CD4-positive, alpha-beta memory T cell (primary cell): Measurements from ENCODE around the gene AGAP2. TPM values are rescaled to one million over a fixed set of nuclear protein-coding genes. Genes with fewer than 3 reads are reported as not detected.

Source experiments
- CTCF ChIA-PET: fragments of 350-600 bp; sonication (Branson Sonifier 250); formaldehyde crosslinking; loops from one replicate; lab custom pipeline; 2021; ENCODE audit warnings: inconsistent platforms; ENCODE audit not compliant: partially characterized antibody; lab: Charles Lee
- POLR2A ChIA-PET: fragments of 350-600 bp; sonication (Branson Sonifier 250); formaldehyde crosslinking; loops from one replicate; lab custom pipeline; 2021; ENCODE audit not compliant: partially characterized antibody; lab: Charles Lee
- DNase-seq, 5 donors: peaks; one replicate each; pipeline versions ENCODE4 v3.0.0 to v3.0.0-alpha.2; 2020 to 2022; ENCODE audit warnings: mixed read lengths in 1 of 5
- H3K27ac ChIP-seq: one replicate; pipeline ENCODE4 v1.7.0; 2013; ENCODE audit warnings: low read depth, low read length
- H3K27me3 ChIP-seq: 2 replicates; pipeline ENCODE4 v1.7.0; 2013; ENCODE audit warnings: mild to moderate bottlenecking, low read length, moderate library complexity; ENCODE audit not compliant: insufficient read depth
- H3K36me3 ChIP-seq: 2 replicates; pipeline ENCODE4 v1.7.0; 2013; ENCODE audit warnings: mild to moderate bottlenecking, low read length, moderate library complexity; ENCODE audit not compliant: insufficient read depth
- H3K4me1 ChIP-seq: 2 replicates; pipeline ENCODE4 v1.7.0; 2013; ENCODE audit warnings: mild to moderate bottlenecking, low read length, moderate library complexity; ENCODE audit not compliant: insufficient read depth
- H3K4me3 ChIP-seq, 2 donors: one replicate each; pipeline ENCODE4 v1.7.0; 2013; ENCODE audit warnings: low read length in 2 of 2, mild to moderate bottlenecking in 1 of 2
- H3K9me3 ChIP-seq, 2 donors: one replicate each; pipeline ENCODE4 v1.7.0; 2013; ENCODE audit warnings: low read length in 2 of 2, control low read depth in 1 of 2; ENCODE audit not compliant: control insufficient read depth in 1 of 2
- H3K27ac Mint-ChIP-seq, 7 donors: one replicate each; pipeline ENCODE4 v1.8.0; 2020 to 2021; ENCODE audit warnings: mixed read lengths in 7 of 7, mild to moderate bottlenecking in 6 of 7, inconsistent platforms in 3 of 7, moderate library complexity in 3 of 7
- H3K27me3 Mint-ChIP-seq, 2 donors: one replicate each; pipeline ENCODE4 v1.8.0; 2020 to 2021; ENCODE audit warnings: mixed read lengths in 2 of 2
- H3K36me3 Mint-ChIP-seq, 2 donors: one replicate each; pipeline ENCODE4 v1.8.0; 2020 to 2021; ENCODE audit warnings: mixed read lengths in 2 of 2, inconsistent platforms in 1 of 2, mild to moderate bottlenecking in 1 of 2
- H3K4me1 Mint-ChIP-seq, 4 donors: one replicate each; pipeline ENCODE4 v1.8.0; 2020 to 2021; ENCODE audit warnings: mixed read lengths in 4 of 4, mild to moderate bottlenecking in 1 of 4
- H3K4me3 Mint-ChIP-seq, 8 donors: one replicate each; pipeline ENCODE4 v1.8.0; 2020 to 2021; ENCODE audit warnings: mixed read lengths in 8 of 8, mild to moderate bottlenecking in 7 of 8, moderate library complexity in 6 of 8, inconsistent platforms in 3 of 8
- H3K9me3 Mint-ChIP-seq, 8 donors: one replicate each; pipeline ENCODE4 v1.8.0; 2020 to 2021; ENCODE audit warnings: mixed read lengths in 8 of 8, mild to moderate bottlenecking in 5 of 8, inconsistent platforms in 3 of 8, moderate library complexity in 1 of 8
- intact Hi-C: fragments of 100-400 bp; cut with micrococcal nuclease; formaldehyde crosslinking; loops from one replicate; pipeline ENCODE4 v1.15.1; 2023
- polyA plus RNA-seq, 2 donors: library from polyadenylated mRNA; unstranded; fragments of 300-500 nt; fragmentation: Illumina TruSeq; gene quantifications; one replicate each; pipeline ENCODE4 v1.2.3, GENCODE V29; 2021
- total RNA-seq, 2 experiments: library from RNA; stranded (reverse); gene quantifications; one replicate each; pipeline ENCODE4 v1.2.3, GENCODE V29; 2021

The AGAP2 gene
- total and polyA plus RNA-seq, 4 experiments from 2014 or later, result 3.2 to 66.7 (median 35.9) TPM

GRCh38 chr12:57752668-57753000 lies 14.1 kb upstream of the AGAP2 start:
- Histone ChIP-seq H3K36me3 (peaks cover 16% of the 10 kb centered on the region), H3K27me3 (no peaks in the 10 kb centered on the region), H3K9me3 (no peaks in the 10 kb centered on the region), H3K4me1 (peaks cover 52% of the 10 kb centered on the region), H3K27ac (peak overlapping the region; percentile 82), H3K4me3 (peak overlapping the region in 1 of 2 donors; percentile 6)
- ChIA-PET CTCF (interaction anchor here (1.0 to 1.2 kb wide), 3 partner anchors 12 to 59 kb away, joined by 3 to 5 read pairs (median 4); partner anchors contain the start of gene OS9), POLR2A (interaction anchor here (0.7 to 1.3 kb wide), 8 partner anchors 9 to 1823 kb away, joined by 3 to 21 read pairs (median 4); partner anchors contain the start of genes CYP27B1, DDIT3, EEF1AKMT3 and METTL1)
- no peaks in the 10 kb centered on the region for H3K9me3 Mint-ChIP-seq
- H3K4me3 Mint-ChIP-seq, result peak overlapping the region; percentile 82 to 98 (median 90)
- peaks cover 19 to 37% of the 10 kb centered on the region in 2 donors for H3K36me3 Mint-ChIP-seq
- H3K27me3 Mint-ChIP-seq, result no peaks in the 10 kb centered on the region
- H3K4me1 Mint-ChIP-seq, result peaks cover 46 to 57% (median 53%) of the 10 kb centered on the region in 4 donors
- H3K27ac Mint-ChIP-seq, result peak overlapping the region; percentile 87 to 100 (median 99)
- no peak for DNase-seq
- intact Hi-C loops, result loop anchor here (1.0 to 5.0 kb wide), 5 partner anchors 8 to 665 kb away; partner anchors contain the start of genes CTDSP2, EEF1AKMT3, METTL1 and NAB2

GRCh38 chr12:57751788-57752667 lies 13.5 kb upstream of the AGAP2 start, which contains the start of gene CDK4:
TSS of gene CDK4 (minus strand) at chr12:57752310. CDS start at chr12:57751717, 593 bp downstream.
- H3K27ac Mint-ChIP-seq, result peak within 1 kb of the TSS; percentile 87 to 100 (median 99)
- H3K36me3 ChIP-seq, result peaks cover 19% of the 10 kb centered on the region
- H3K4me3 ChIP-seq, result peak within 1 kb of the TSS; percentile 30 to 80
- DNase-seq, result peak; percentile 97 to 100 (median 99)
- peaks cover 46 to 58% (median 51%) of the 10 kb centered on the region in 4 donors for H3K4me1 Mint-ChIP-seq
- H3K27me3 Mint-ChIP-seq, result no peaks in the 10 kb centered on the region
- POLR2A ChIA-PET, result interaction anchor here (0.6 to 1.3 kb wide), 11 partner anchors 8 to 1822 kb away, joined by 3 to 21 read pairs (median 3); partner anchors contain the start of genes CYP27B1, DDIT3, EEF1AKMT3 and METTL1
- H3K9me3 Mint-ChIP-seq, result no peaks in the 10 kb centered on the region
- intact Hi-C loops, result loop anchor here (1.0 to 5.0 kb wide), 5 partner anchors 8 to 665 kb away; partner anchors contain the start of genes CTDSP2, EEF1AKMT3, METTL1 and NAB2
- no peaks in the 10 kb centered on the region for H3K9me3 ChIP-seq
- CTCF ChIA-PET, result interaction anchor here (1.0 to 1.2 kb wide), 3 partner anchors 11 to 58 kb away, joined by 3 to 5 read pairs (median 4); partner anchors contain the start of gene OS9
- peaks cover 50% of the 10 kb centered on the region for H3K4me1 ChIP-seq
- H3K36me3 Mint-ChIP-seq, result peaks cover 22 to 41% of the 10 kb centered on the region in 2 donors
- H3K27me3 ChIP-seq, result no peaks in the 10 kb centered on the region
- peak within 1 kb of the TSS; percentile 82 to 98 (median 90) for H3K4me3 Mint-ChIP-seq
- H3K27ac ChIP-seq, result peak within 1 kb of the TSS; percentile 82

GRCh38 chr12:57751432-57751787 lies 12.9 kb upstream of the AGAP2 start:
- peaks cover 40 to 53% (median 47%) of the 10 kb centered on the region in 4 donors for H3K4me1 Mint-ChIP-seq
- Histone ChIP-seq H3K27me3 (no peaks in the 10 kb centered on the region), H3K27ac (peak overlapping the region; percentile 82), H3K9me3 (no peaks in the 10 kb centered on the region), H3K4me1 (peaks cover 44% of the 10 kb centered on the region), H3K4me3 (peak overlapping the region; percentile 30 to 80), H3K36me3 (peaks cover 25% of the 10 kb centered on the region)
- H3K27ac Mint-ChIP-seq, result peak overlapping the region; percentile 87 to 100 (median 99)
- CTCF ChIA-PET, result interaction anchor here (0.7 to 1.2 kb wide), 3 partner anchors 10 to 57 kb away, joined by 3 to 5 read pairs (median 4); partner anchors contain the start of gene OS9
- POLR2A ChIA-PET, result interaction anchor here (1.0 to 2.1 kb wide), 7 partner anchors 8 to 160 kb away, joined by 3 to 21 read pairs (median 5); partner anchors contain the start of genes CYP27B1, EEF1AKMT3, METTL1 and PIP4K2C
- peak overlapping the region; percentile 82 to 98 (median 90) for H3K4me3 Mint-ChIP-seq
- peaks cover 19 to 41% of the 10 kb centered on the region in 2 donors for H3K36me3 Mint-ChIP-seq
- H3K27me3 Mint-ChIP-seq, result no peaks in the 10 kb centered on the region
- intact Hi-C loops, result loop anchor here (5.0 kb wide), 2 partner anchors 96 to 664 kb away; partner anchors contain the start of genes CTDSP2 and NAB2
- no peaks in the 10 kb centered on the region for H3K9me3 Mint-ChIP-seq
- no peak for DNase-seq

GRCh38 chr12:57750561-57751431 lies 12.3 kb upstream of the AGAP2 start:
- peak overlapping the region; percentile 87 to 100 (median 99) for H3K27ac Mint-ChIP-seq
- intact Hi-C loops, result loop anchor here (5.0 kb wide), 2 partner anchors 97 to 663 kb away; partner anchors contain the start of genes CTDSP2 and NAB2
- ChIA-PET POLR2A (interaction anchor here (1.4 to 2.1 kb wide), 2 partner anchors 9 to 227 kb away, joined by 4 to 9 read pairs; no protein-coding TSS in a partner anchor), CTCF (interaction anchor here (0.7 to 1.4 kb wide), 3 partner anchors 8 to 9 kb away, joined by 3 to 5 read pairs (median 3); no protein-coding TSS in a partner anchor)
- Histone ChIP-seq H3K9me3 (no peaks in the 10 kb centered on the region), H3K27ac (peak overlapping the region; percentile 82), H3K27me3 (no peaks in the 10 kb centered on the region), H3K4me1 (peaks cover 43% of the 10 kb centered on the region), H3K4me3 (peak overlapping the region; percentile 30 to 80), H3K36me3 (peaks cover 25% of the 10 kb centered on the region)
- peaks cover 42 to 54% (median 49%) of the 10 kb centered on the region in 4 donors for H3K4me1 Mint-ChIP-seq
- DNase-seq, result no peak
- H3K27me3 Mint-ChIP-seq, result no peaks in the 10 kb centered on the region
- H3K36me3 Mint-ChIP-seq, result peaks cover 19 to 41% of the 10 kb centered on the region in 2 donors
- peak overlapping the region; percentile 39 to 98 (median 89) for H3K4me3 Mint-ChIP-seq
- no peaks in the 10 kb centered on the region for H3K9me3 Mint-ChIP-seq

- H3K4me1 Mint-ChIP-seq, result peaks cover 46 to 63% (median 56%) of the 10 kb centered on the region in 4 donors
- Histone ChIP-seq H3K4me3 (no peak overlapping the region), H3K27me3 (no peaks in the 10 kb centered on the region), H3K4me1 (peaks cover 49% of the 10 kb centered on the region), H3K36me3 (peaks cover 25% of the 10 kb centered on the region), H3K9me3 (no peaks in the 10 kb centered on the region), H3K27ac (no peak overlapping the region)
- ChIA-PET POLR2A (interaction anchor here (2.1 kb wide), 1 partner anchor 8 kb away, joined by 9 read pairs; no protein-coding TSS in a partner anchor), CTCF (interaction anchor here (1.4 kb wide), 1 partner anchor 11 kb away, joined by 5 read pairs; no protein-coding TSS in a partner anchor)
- H3K9me3 Mint-ChIP-seq, result peaks cover 0 to 2% (median 0%) of the 10 kb centered on the region in 8 donors
- no peak for DNase-seq
- no peaks in the 10 kb centered on the region for H3K27me3 Mint-ChIP-seq
- H3K36me3 Mint-ChIP-seq, result peaks cover 19 to 46% of the 10 kb centered on the region in 2 donors
- H3K27ac Mint-ChIP-seq, result no peak overlapping the region
- H3K4me3 Mint-ChIP-seq, result peak overlapping the region in 1 of 8 donors; percentile 24
- intact Hi-C loops, result no loop called here
Observed at GRCh38 chr12:57749061-57749460, 10.5 kb upstream of the AGAP2 start.

GRCh38 chr12:57746025-57746424 lies 7.5 kb upstream of the AGAP2 start:
- DNase-seq, result no peak
- Histone ChIP-seq H3K27me3 (no peaks in the 10 kb centered on the region), H3K36me3 (peaks cover 25% of the 10 kb centered on the region), H3K9me3 (no peaks in the 10 kb centered on the region), H3K4me1 (peaks cover 43% of the 10 kb centered on the region), H3K27ac (peak overlapping the region; percentile 93), H3K4me3 (peak overlapping the region in 1 of 2 donors; percentile 72)
- peaks cover 26 to 53% (median 41%) of the 10 kb centered on the region in 4 donors for H3K4me1 Mint-ChIP-seq
- intact Hi-C loops, result no loop called here
- ChIA-PET POLR2A (interaction anchor here (1.3 to 2.3 kb wide), 7 partner anchors 8 to 156 kb away, joined by 3 to 17 read pairs (median 13); partner anchors contain the start of genes EEF1AKMT3 and METTL1), CTCF (interaction anchor here (1.4 to 6.3 kb wide), 3 partner anchors 10 to 111 kb away, joined by 3 to 51 read pairs (median 12); partner anchors contain the start of gene MARCHF9)
- peak overlapping the region; percentile 86 to 97 (median 92) for H3K4me3 Mint-ChIP-seq
- peaks cover 0 to 2% (median 0%) of the 10 kb centered on the region in 8 donors for H3K9me3 Mint-ChIP-seq
- peak overlapping the region; percentile 88 to 99 (median 97) for H3K27ac Mint-ChIP-seq
- no peaks in the 10 kb centered on the region for H3K27me3 Mint-ChIP-seq
- H3K36me3 Mint-ChIP-seq, result peaks cover 19 to 44% of the 10 kb centered on the region in 2 donors
